ENCODE data around the gene CPLANE2.

The CPLANE2 gene

DNA sequence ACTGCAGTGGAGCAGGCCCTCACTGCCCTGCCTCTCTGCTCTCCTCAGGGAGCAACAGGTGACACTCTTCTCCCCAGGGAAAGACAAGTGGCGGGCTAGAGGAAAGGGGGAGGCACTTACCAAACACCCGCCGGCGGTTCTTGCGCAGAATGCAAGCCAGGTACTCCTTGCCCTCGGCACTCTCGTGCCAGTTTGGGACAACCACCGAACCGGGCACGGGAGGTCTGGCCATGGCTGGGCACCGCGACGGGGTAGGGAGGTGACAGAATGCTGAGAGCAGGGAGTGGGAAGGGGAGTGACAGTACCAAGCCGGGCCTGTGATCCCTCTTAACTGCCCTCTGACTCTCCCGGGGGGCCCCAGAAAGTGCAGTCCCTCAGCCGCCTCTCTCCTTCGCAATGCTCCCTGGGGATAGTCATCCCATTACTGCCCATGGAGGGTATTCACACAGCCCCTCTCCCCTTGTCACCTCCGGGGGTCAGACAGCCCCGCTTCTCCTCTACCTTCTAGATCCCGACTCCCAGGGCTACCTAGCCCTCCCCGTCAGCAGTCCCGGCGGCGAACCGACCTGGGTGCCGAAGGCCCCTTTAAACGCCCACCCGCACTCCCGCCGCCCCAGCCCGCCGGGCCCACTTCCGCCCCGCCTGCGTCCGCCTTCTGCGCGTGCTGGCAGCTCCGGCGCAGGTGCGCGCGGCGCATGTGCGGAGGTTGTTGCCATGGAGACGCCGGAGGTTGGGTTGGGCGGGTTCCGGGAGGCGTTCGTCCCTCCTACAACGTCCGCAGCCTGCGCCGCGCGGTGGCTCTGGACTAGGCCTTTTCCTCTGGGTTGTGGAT is at the start of gene CPLANE2:
Gene CPLANE2, minus strand, starts transcription at position 673 of the 832 bp plus-strand sequence. Its CDS starts 441 bp downstream, at position 232.
- Histone ChIP-seq H3K27ac (peak within 1 kb of the TSS; percentile 59), H3K9ac (no peak within 1 kb of the TSS), H3K27me3 (ENCODE audit: control insufficient read depth, insufficient read depth, low read length) (no peaks in the 10 kb centered on the region), H3K4me2 (ENCODE audit: low read length) (peak within 1 kb of the TSS; percentile 100), H3K36me3 (ENCODE audit: control insufficient read depth, insufficient read depth, low read length) (no peaks in the 10 kb centered on the region), H3K79me2 (no peaks in the 10 kb centered on the region), H2AFZ (peak within 1 kb of the TSS; percentile 92), H3K9me3 (ENCODE audit: control insufficient read depth, low read length) (no peaks in the 10 kb centered on the region), H3K4me3 (ENCODE audit: low read depth, low read length) (peak within 1 kb of the TSS; percentile 92), H3K4me1 (no peaks in the 10 kb centered on the region)
- TF ChIP-seq, protein P1, sequence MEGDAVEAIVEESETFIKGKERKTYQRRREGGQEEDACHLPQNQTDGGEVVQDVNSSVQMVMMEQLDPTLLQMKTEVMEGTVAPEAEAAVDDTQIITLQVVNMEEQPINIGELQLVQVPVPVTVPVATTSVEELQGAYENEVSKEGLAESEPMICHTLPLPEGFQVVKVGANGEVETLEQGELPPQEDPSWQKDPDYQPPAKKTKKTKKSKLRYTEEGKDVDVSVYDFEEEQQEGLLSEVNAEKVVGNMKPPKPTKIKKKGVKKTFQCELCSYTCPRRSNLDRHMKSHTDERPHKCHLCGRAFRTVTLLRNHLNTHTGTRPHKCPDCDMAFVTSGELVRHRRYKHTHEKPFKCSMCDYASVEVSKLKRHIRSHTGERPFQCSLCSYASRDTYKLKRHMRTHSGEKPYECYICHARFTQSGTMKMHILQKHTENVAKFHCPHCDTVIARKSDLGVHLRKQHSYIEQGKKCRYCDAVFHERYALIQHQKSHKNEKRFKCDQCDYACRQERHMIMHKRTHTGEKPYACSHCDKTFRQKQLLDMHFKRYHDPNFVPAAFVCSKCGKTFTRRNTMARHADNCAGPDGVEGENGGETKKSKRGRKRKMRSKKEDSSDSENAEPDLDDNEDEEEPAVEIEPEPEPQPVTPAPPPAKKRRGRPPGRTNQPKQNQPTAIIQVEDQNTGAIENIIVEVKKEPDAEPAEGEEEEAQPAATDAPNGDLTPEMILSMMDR (IDR thresholded peaks at IDR 0.05): no peak

- no peaks in the 10 kb centered on the region for H3K9me3 ChIP-seq (ENCODE audit: control insufficient read depth, low read length)
- TF ChIP-seq, protein P1 (IDR thresholded peaks at IDR 0.05): no peak
- H3K27ac ChIP-seq: no peak overlapping the region
- H3K79me2 ChIP-seq: peaks cover 11% of the 10 kb centered on the region
- H3K27me3 ChIP-seq (ENCODE audit: control insufficient read depth, insufficient read depth, low read length): no peaks in the 10 kb centered on the region
- no peaks in the 10 kb centered on the region for H3K4me1 ChIP-seq
- H3K36me3 ChIP-seq (ENCODE audit: control insufficient read depth, insufficient read depth, low read length): no peaks in the 10 kb centered on the region
- no peak overlapping the region for H3K9ac ChIP-seq
- H3K4me3 ChIP-seq (ENCODE audit: low read depth, low read length): no peak overlapping the region
- H2AFZ ChIP-seq: no peak overlapping the region
- H3K4me2 ChIP-seq (ENCODE audit: low read length): no peak overlapping the region
These were observed 49.1 kb upstream of the CPLANE2 start for GRCh38 chr1:16286122-16286521.

DNA sequence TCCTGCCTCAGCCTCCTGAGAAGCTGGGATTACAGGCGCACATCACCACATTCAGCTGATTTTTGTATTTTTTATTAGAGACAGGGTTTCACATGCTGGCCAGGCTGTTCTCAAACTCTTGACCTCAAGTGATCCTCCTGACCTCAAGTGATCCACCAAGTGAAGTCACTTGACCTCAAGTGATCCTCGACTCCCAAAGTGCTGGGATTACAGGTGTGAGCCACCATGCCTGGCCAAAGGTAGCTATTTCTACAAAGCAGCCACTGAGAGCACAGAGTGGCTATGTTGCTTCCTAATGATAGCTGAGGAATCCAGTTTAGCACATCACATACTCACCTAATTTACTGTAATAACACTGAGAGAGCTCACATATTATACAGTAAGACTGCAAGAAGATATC is 44.8 kb upstream of the CPLANE2 start:
- Histone ChIP-seq H3K4me3 (ENCODE audit: low read depth, low read length) (no peak overlapping the region), H3K79me2 (peaks cover 4% of the 10 kb centered on the region), H3K4me1 (no peaks in the 10 kb centered on the region), H2AFZ (no peak overlapping the region), H3K4me2 (ENCODE audit: low read length) (no peak overlapping the region), H3K9me3 (ENCODE audit: control insufficient read depth, low read length) (no peaks in the 10 kb centered on the region), H3K27ac (no peak overlapping the region), H3K27me3 (ENCODE audit: control insufficient read depth, insufficient read depth, low read length) (no peaks in the 10 kb centered on the region), H3K36me3 (ENCODE audit: control insufficient read depth, insufficient read depth, low read length) (no peaks in the 10 kb centered on the region), H3K9ac (no peak overlapping the region)
- TF ChIP-seq, protein P1 (IDR thresholded peaks at IDR 0.05): no peak

GRCh38 chr1:16279186-16279585 is 42.2 kb upstream of the CPLANE2 start:
- no peak overlapping the region for H3K4me2 ChIP-seq (ENCODE audit: low read length)
- H3K4me1 ChIP-seq: no peaks in the 10 kb centered on the region
- H3K79me2 ChIP-seq: no peaks in the 10 kb centered on the region
- no peaks in the 10 kb centered on the region for H3K36me3 ChIP-seq (ENCODE audit: control insufficient read depth, insufficient read depth, low read length)
- no peak overlapping the region for H3K4me3 ChIP-seq (ENCODE audit: low read depth, low read length)
- no peak overlapping the region for H2AFZ ChIP-seq
- no peaks in the 10 kb centered on the region for H3K27me3 ChIP-seq (ENCODE audit: control insufficient read depth, insufficient read depth, low read length)
- H3K27ac ChIP-seq: no peak overlapping the region
- H3K9me3 ChIP-seq (ENCODE audit: control insufficient read depth, low read length): no peaks in the 10 kb centered on the region
- TF ChIP-seq, protein P1 (IDR thresholded peaks at IDR 0.05): no peak
- no peak overlapping the region for H3K9ac ChIP-seq

Data from parathyroid adenoma (tissue), 2 donors.